ENCODE data around the gene PEX14.
"Not testable (repeated sequence)": the region's sequence is repeated elsewhere in the genome, so short reads cannot be mapped to it uniquely, and the experiment has no call there.

Gene PEX14, protein sequence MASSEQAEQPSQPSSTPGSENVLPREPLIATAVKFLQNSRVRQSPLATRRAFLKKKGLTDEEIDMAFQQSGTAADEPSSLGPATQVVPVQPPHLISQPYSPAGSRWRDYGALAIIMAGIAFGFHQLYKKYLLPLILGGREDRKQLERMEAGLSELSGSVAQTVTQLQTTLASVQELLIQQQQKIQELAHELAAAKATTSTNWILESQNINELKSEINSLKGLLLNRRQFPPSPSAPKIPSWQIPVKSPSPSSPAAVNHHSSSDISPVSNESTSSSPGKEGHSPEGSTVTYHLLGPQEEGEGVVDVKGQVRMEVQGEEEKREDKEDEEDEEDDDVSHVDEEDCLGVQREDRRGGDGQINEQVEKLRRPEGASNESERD

GRCh38 chr1:10474613-10475507 is at the start of gene PEX14:
PEX14 (plus strand) TSS chr1:10474950; CDS start chr1:10474967, 17 bp downstream.
- peak; percentile 55 to 74 (median 66) for DNase-seq

- not testable (repeated sequence) for DNase-seq
These were observed 48.8 kb upstream of the PEX14 start for GRCh38 chr1:10425826-10426534.

- DNase-seq, result not testable (repeated sequence)
These were observed 48.3 kb upstream of the PEX14 start for GRCh38 chr1:10426535-10426848.

DNA sequence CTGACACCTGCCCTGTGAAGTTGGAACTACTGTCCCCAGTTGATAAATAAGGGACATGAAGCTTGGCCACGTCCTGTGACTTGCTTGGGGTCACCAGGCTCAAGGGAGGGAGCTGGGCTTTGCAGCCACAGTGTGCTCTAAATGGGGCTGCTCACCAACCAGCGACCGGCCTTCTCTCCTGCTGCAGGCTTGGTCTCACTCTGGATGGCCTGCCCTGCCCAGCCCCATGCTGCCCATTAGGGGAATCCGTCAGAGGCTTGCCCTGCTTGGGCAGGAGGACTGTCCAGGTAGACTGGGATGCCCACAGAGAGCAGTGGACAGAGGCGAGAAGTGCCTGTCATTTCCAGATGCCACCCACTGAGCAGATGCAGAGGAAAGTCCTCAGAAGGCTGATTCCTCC is 45.8 kb upstream of the PEX14 start:
- DNase-seq, result no peak

- DNase-seq, result no peak
These were observed 44.9 kb upstream of the PEX14 start for GRCh38 chr1:10429868-10430215.

GRCh38 chr1:10430216-10431069 is 44.3 kb upstream of the PEX14 start, which contains the start of gene CENPS:
CENPS (plus strand) TSS chr1:10430433; CDS start chr1:10430518, 85 bp downstream.
- DNase-seq, result peak; percentile 86 to 93 (median 89)

DNA sequence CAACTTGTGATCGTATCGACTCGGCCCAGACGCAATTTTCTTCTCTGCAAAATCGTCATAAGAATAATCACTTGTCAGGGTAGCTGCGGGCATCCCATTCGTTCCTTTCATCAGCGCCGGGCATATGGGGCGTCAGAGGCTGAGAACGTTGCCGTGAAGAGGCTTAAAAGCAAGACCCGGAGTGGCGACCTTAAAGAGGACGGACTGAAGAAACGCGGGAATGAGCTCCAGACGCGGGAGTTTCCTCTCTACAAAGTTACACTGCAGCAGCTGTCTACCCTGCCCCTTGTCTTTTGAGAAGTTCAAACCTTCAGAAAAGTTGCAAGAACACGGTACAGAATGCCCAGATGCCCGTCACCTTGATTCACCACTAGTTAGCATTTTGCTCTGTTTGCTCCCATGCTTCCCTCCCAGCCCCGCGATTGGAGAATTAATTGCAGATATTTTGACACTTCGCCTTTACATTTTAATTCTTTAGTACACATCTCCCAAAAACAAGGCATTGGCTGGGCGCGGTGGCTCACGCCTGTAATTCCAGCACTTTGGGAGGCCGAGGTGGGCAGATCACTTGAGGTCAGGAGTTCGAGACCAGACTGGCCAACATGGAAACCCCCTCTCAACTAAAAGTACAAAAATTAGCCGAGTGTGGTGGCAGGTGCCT is 43.5 kb upstream of the PEX14 start:
- DNase-seq, result no peak

- no peak for DNase-seq
These were observed 41.6 kb upstream of the PEX14 start for GRCh38 chr1:10432910-10433700.

GRCh38 chr1:10433790-10434189 is 41.0 kb upstream of the PEX14 start:
- DNase-seq, result no peak

GRCh38 chr1:10434590-10434989 is 40.2 kb upstream of the PEX14 start:
- no peak for DNase-seq

GRCh38 chr1:10437052-10437451 is 37.7 kb upstream of the PEX14 start:
- DNase-seq, result no peak

DNA sequence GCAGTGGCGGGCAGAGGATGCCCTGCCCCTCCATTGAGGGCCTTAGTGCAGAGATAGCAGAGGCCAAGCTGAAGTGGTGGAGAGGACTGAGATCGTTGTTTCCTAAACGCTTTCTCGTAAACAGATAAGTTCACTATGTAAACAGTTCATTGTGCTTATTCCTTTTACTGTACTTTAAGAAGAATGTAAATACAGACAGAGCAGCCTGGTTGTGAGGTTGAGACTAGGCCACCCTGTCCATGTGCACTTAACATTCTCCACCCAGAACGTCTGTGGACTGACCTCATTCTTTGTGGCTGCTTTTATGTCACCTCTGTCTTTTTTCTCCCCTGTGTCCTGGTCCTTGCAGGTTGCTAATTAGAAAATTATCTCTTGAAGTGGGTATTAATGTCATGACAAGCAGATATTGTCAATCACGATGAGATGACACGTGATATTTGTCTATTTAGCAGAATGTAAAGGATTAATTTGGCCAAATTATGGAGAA is 36.0 kb upstream of the PEX14 start:
- DNase-seq, result no peak

DNA sequence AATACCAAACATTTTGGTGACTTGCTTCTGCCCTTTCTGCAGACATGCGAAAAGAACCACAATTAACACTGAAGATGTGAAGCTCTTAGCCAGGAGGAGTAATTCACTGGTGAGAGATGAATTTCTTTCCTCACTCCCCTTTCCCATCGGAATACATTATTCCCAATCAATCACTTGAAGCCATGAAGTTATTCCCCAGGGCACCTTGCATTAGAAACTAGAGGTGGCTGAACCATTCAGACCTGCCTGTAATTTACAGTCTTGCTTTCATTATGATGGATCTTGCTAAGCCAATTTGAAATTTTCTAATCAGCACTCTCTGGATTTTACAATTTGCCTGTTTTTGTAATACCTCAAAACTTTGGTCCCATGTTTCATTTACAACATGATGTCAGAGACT is 34.4 kb upstream of the PEX14 start:
- no peak for DNase-seq

GRCh38 chr1:10440794-10441193 is 34.0 kb upstream of the PEX14 start:
- no peak for DNase-seq

GRCh38 chr1:10444248-10444647 is 30.5 kb upstream of the PEX14 start:
- DNase-seq, result no peak

GRCh38 chr1:10444795-10445397 is 29.9 kb upstream of the PEX14 start:
- DNase-seq, result no peak

DNA sequence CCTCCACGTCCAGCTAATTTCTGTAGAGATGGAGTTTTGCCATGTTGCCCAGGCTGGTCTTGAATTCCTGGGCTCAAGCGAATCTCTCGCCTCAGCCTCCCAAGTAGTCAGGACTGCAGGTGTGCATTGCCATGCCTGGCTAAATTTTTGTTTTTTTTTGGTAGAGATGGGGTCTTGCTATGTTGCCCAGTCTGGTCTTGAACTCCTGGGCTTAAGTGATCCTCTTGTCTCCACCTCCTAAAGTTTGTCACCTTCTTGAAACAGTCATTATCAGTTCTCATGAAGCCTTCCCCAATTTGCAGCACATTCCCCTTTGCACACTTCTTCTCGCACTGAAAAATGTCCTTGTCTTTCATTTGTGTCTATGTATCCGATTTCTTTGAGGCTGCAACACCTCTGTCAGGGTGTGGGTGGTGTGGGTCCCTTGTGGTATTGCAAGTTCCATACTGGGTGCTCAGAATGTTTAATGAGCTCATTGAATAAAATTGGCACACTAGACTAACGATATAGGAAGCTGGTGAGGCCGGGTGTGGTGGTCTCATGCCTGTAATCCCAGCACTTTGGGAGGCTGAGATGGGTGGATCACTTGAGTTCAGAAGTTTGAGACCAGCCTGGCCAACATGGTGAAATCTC is 27.8 kb upstream of the PEX14 start:
- no peak for DNase-seq

DNA sequence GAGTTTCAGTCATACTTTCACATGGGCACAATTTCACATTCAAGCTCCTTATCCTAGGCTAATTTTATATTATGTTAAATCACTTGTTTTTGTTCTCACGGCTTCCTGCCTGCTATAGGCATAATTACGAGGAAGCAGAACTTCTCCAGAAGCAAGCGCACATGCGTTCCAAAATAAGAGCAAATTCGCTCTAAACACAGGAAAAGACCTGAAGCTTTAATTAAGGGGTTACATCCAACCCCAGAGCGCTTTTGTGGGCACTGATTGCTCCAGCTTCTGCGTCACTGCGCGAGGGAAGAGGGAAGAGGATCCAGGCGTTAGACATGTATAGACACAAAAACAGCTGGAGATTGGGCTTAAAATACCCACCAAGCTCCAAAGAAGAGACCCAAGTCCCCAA is 25.0 kb upstream of the PEX14 start, which contains the start of gene CORT:
CORT (plus strand) TSS at position 281 of the 400 bp plus-strand sequence. CDS start 193 bp downstream, outside the sequence.
- DNase-seq, result no peak

- DNase-seq, result no peak
These were observed 24.5 kb upstream of the PEX14 start for GRCh38 chr1:10450156-10450814.

Data from activated naive CD4-positive, alpha-beta T cell (primary cell).